ENCODE results near the gene TCEA3.

DNA sequence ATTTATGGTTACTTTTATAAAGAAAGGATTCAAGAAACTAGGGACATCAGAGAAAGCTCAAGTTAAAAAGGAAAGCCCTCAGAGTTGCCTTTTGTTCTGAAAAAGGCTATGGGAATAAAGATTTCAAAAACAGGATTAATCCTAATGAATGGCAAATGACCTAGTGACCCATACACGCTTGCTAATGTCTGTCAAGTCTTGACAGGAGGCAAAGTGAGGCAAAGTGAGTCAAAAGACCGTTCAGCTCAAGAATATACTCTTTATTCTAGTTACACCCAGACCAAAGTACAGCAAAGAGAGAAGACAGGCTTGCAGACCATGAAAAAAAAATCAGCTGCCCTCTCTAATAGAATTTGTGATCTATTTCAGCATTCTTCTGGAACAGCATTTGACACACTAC lies 58.4 kb downstream of the TCEA3 start:
- TF ChIP-seq TAF1 (IDR thresholded peaks at IDR 0.05; ENCODE audit: borderline replicate concordance, insufficient read depth, low read length) (no peak), POLR2AphosphoS5 (IDR thresholded peaks at IDR 0.05; ENCODE audit: low read depth, low read length) (no peak), SIN3A (IDR thresholded peaks at IDR 0.05; ENCODE audit: borderline replicate concordance, insufficient read depth, low read length) (no peak), FOXP2 (optimal IDR thresholded peaks at IDR 0.05; ENCODE audit: borderline replicate concordance, extremely low read depth, extremely low read length, insufficient read depth) (no peak)
- TF ChIP-seq, protein P1, sequence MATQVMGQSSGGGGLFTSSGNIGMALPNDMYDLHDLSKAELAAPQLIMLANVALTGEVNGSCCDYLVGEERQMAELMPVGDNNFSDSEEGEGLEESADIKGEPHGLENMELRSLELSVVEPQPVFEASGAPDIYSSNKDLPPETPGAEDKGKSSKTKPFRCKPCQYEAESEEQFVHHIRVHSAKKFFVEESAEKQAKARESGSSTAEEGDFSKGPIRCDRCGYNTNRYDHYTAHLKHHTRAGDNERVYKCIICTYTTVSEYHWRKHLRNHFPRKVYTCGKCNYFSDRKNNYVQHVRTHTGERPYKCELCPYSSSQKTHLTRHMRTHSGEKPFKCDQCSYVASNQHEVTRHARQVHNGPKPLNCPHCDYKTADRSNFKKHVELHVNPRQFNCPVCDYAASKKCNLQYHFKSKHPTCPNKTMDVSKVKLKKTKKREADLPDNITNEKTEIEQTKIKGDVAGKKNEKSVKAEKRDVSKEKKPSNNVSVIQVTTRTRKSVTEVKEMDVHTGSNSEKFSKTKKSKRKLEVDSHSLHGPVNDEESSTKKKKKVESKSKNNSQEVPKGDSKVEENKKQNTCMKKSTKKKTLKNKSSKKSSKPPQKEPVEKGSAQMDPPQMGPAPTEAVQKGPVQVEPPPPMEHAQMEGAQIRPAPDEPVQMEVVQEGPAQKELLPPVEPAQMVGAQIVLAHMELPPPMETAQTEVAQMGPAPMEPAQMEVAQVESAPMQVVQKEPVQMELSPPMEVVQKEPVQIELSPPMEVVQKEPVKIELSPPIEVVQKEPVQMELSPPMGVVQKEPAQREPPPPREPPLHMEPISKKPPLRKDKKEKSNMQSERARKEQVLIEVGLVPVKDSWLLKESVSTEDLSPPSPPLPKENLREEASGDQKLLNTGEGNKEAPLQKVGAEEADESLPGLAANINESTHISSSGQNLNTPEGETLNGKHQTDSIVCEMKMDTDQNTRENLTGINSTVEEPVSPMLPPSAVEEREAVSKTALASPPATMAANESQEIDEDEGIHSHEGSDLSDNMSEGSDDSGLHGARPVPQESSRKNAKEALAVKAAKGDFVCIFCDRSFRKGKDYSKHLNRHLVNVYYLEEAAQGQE (IDR thresholded peaks at IDR 0.05; ENCODE audit: insufficient read depth in 1 of 2, low read depth in 2 of 2, low read length in 2 of 2) = no peak

Measured in PFSK-1 (cell line).